Keratinocyte (primary cell): ENCODE data around the gene C2CD4A. TPM values are rescaled to one million over a fixed set of nuclear protein-coding genes. Genes with fewer than 3 reads are reported as not detected.

Source experiments
- DNase-seq: peaks from one replicate; pipeline ENCODE4 v3.0.0-alpha.2; 2011; ENCODE audit warnings: low read depth, missing footprints, low spot score
- FAIRE-seq: peaks from 2 replicates; lab custom pipeline; 2011; peaks lifted over from hg19 to GRCh38; lab: Jason Lieb, UNC
- H2AFZ ChIP-seq: 2 replicates; pipeline ENCODE4 v1.6.0; 2012; ENCODE audit warnings: low read length, control low read depth, inconsistent platforms; ENCODE audit not compliant: control insufficient read depth
- H3K27ac ChIP-seq: 2 replicates; pipeline ENCODE4 v1.5.1; 2011; ENCODE audit warnings: low read length; ENCODE audit not compliant: control insufficient read depth, insufficient read depth
- H3K27me3 ChIP-seq: 3 replicates; pipeline ENCODE4 v1.6.0; 2011; ENCODE audit warnings: low read length; ENCODE audit not compliant: control insufficient read depth, insufficient read depth; ENCODE audit errors: extremely low read depth
- H3K36me3 ChIP-seq, 2 experiments: 2 replicates in 1 of 2; 3 replicates in 1 of 2; pipeline ENCODE4 v1.5.1; 2011; ENCODE audit warnings: low read length in 2 of 2, mild to moderate bottlenecking in 1 of 2; ENCODE audit not compliant: control insufficient read depth in 2 of 2, insufficient read depth in 2 of 2; ENCODE audit errors: extremely low read depth in 1 of 2
- H3K4me1 ChIP-seq: 3 replicates; pipeline ENCODE4 v1.5.1; 2011; ENCODE audit warnings: low read length; ENCODE audit not compliant: control insufficient read depth, insufficient read depth; ENCODE audit errors: extremely low read depth
- H3K4me2 ChIP-seq: 3 replicates; pipeline ENCODE4 v1.6.0; 2011; ENCODE audit warnings: low read depth, low read length; ENCODE audit not compliant: control insufficient read depth, insufficient read depth; ENCODE audit errors: extremely low read depth
- H3K4me3 ChIP-seq, 3 experiments: fragments of 200-600 bp in 1 of 3; sonication (generic) in 1 of 3; 2 replicates in 2 of 3; 3 replicates in 1 of 3; pipeline ENCODE4 v1.5.1; 2011 to 2016; ENCODE audit warnings: low read length in 3 of 3, mild to moderate bottlenecking in 3 of 3, control low read depth in 2 of 3, inconsistent platforms in 1 of 3, low read depth in 1 of 3, mixed read lengths in 1 of 3, mixed run types in 1 of 3, moderate library complexity in 1 of 3; ENCODE audit not compliant: control insufficient read depth in 2 of 3, insufficient read depth in 2 of 3; ENCODE audit errors: extremely low read depth in 1 of 3
- H3K79me2 ChIP-seq: 2 replicates; pipeline ENCODE4 v1.6.0; 2012; ENCODE audit warnings: low read length; ENCODE audit not compliant: control insufficient read depth, insufficient read depth
- H3K9ac ChIP-seq: 3 replicates; pipeline ENCODE4 v1.6.0; 2011; ENCODE audit warnings: low read length; ENCODE audit not compliant: control insufficient read depth, insufficient read depth; ENCODE audit errors: extremely low read depth
- H3K9me1 ChIP-seq: 3 replicates; pipeline ENCODE4 v1.6.0; 2011; ENCODE audit warnings: low read length; ENCODE audit not compliant: control insufficient read depth, insufficient read depth; ENCODE audit errors: extremely low read depth
- H3K9me3 ChIP-seq: 2 replicates; pipeline ENCODE4 v1.5.1; 2012; ENCODE audit warnings: low read depth, low read length; ENCODE audit not compliant: control insufficient read depth
- H4K20me1 ChIP-seq: 3 replicates; pipeline ENCODE4 v1.6.0; 2011; ENCODE audit warnings: low read length; ENCODE audit not compliant: control insufficient read depth, insufficient read depth; ENCODE audit errors: extremely low read depth
- EZH2 ChIP-seq: IDR thresholded peaks from one replicate; pipeline ENCODE4 v1.6.1; 2012; ENCODE audit warnings: inconsistent platforms, mild to moderate bottlenecking, low read length, moderate library complexity
- dilution Hi-C: fragments of 300-500 bp; cut with MboI; formaldehyde crosslinking; loops from one replicate; pipeline ENCODE4 v1.7.0; 2020; ENCODE audit warnings: low sequenced_read_pairs; ENCODE audit not compliant: extremely low pct_ligation_motif_present
- polyA plus RNA-seq, 5 experiments: library from polyadenylated mRNA; depleted of rRNA in 3 of 5; stranded (reverse) in 3 of 5; stranded (forward) in 1 of 5; unstranded in 1 of 5; fragments of >200 nt; gene quantifications; 1 replicate in 1 of 5; 2 replicates in 3 of 5; 3 replicates in 1 of 5; pipeline versions ENCODE4 v1.2.1 to v1.2.3, GENCODE V29; 2011 to 2012; ENCODE audit warnings: missing spikeins in 2 of 5, low read depth in 1 of 5, low replicate concordance in 1 of 5
- TF ChIP-seq, protein P1 (sequence below), 3 experiments: IDR thresholded peaks in 1 of 3; conservative IDR thresholded peaks in 1 of 3; optimal IDR thresholded peaks in 1 of 3; 2 replicates in 2 of 3; 3 replicates in 1 of 3; pipeline versions ENCODE3 to v1.5.1; 2011; ENCODE audit warnings: low read length in 3 of 3, mild to moderate bottlenecking in 3 of 3, moderate library complexity in 2 of 3, control low read depth in 1 of 3, inconsistent platforms in 1 of 3; ENCODE audit not compliant: insufficient read depth in 2 of 3; ENCODE audit errors: extremely low read depth in 1 of 3

The C2CD4A gene
- polyA plus RNA-seq, 1 donor (not counting 4 experiments of a cell fraction or from before 2014, with no cell fraction given): not detected

DNA sequence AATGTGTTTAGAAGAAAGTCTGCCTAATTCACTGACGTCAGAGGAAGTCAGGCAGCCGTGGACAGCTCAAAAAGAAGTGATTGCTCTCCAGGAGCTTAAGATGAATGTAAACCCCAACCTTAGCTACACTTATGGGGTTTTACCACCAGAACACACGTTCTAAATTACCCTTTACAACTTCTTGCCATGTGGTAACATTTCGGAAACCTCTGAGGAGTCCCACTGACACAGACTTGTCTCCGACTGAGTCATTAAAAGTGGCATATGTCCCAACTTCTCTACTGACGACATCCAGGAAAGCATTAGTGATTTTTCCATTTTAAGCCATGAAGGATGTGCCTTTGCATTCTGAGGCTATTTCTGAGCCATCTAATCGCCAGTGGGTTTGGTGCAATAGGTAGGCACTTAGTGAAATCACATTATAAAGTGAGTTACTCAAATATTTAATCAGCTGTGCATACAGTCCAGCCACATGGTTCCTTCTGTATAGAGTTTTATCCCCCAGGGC, 32.4 kb downstream of the C2CD4A start:
- Histone ChIP-seq H3K4me2 (no peak overlapping the region), H4K20me1 (no peaks in the 10 kb centered on the region), H3K4me3 (no peak overlapping the region), H3K9me3 (no peaks in the 10 kb centered on the region), H3K27ac (no peak overlapping the region), H3K9ac (no peak overlapping the region), H3K27me3 (no peaks in the 10 kb centered on the region), H3K36me3 (no peaks in the 10 kb centered on the region), H3K9me1 (no peaks in the 10 kb centered on the region), H2AFZ (no peak overlapping the region), H3K79me2 (no peaks in the 10 kb centered on the region), H3K4me1 (no peaks in the 10 kb centered on the region)
- dilution Hi-C loops: no loop called here
- DNase-seq (no peak), FAIRE-seq (no peak)
- TF ChIP-seq, protein P1, sequence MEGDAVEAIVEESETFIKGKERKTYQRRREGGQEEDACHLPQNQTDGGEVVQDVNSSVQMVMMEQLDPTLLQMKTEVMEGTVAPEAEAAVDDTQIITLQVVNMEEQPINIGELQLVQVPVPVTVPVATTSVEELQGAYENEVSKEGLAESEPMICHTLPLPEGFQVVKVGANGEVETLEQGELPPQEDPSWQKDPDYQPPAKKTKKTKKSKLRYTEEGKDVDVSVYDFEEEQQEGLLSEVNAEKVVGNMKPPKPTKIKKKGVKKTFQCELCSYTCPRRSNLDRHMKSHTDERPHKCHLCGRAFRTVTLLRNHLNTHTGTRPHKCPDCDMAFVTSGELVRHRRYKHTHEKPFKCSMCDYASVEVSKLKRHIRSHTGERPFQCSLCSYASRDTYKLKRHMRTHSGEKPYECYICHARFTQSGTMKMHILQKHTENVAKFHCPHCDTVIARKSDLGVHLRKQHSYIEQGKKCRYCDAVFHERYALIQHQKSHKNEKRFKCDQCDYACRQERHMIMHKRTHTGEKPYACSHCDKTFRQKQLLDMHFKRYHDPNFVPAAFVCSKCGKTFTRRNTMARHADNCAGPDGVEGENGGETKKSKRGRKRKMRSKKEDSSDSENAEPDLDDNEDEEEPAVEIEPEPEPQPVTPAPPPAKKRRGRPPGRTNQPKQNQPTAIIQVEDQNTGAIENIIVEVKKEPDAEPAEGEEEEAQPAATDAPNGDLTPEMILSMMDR (optimal IDR thresholded peaks at IDR 0.05 in 1 of 3, IDR thresholded peaks at IDR 0.05 in 1 of 3, conservative IDR thresholded peaks at IDR 0.05 in 1 of 3; ENCODE audit: extremely low read depth in 1 of 3, insufficient read depth in 2 of 3, low read length in 3 of 3): no peak
- TF ChIP-seq EZH2: no peak

DNA sequence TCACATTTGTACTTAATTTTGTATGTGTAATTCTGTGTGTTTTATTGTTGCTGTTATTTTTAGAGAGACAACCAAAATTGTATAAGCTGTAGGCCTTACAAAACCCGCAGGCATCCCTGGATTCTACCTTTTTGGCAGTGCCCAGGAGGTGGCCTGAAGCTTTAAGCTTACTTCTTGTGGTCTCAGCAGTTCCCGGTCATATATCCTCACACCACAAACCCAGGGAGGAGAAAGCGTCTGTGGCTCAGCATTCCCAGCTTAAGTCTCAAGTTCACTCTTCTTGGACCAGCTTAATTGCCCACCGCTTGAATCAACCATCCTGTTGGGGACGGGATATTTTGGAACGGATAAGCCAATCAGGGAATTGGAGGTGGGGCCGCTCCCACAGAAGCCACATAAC, 36.7 kb downstream of the C2CD4A start:
- H3K9me1 ChIP-seq: no peaks in the 10 kb centered on the region
- DNase-seq: no peak
- no peaks in the 10 kb centered on the region for H3K27me3 ChIP-seq
- no peak overlapping the region for H3K4me2 ChIP-seq
- H3K4me3 ChIP-seq: no peak overlapping the region
- no peak for TF ChIP-seq EZH2
- TF ChIP-seq, protein P1 (optimal IDR thresholded peaks at IDR 0.05 in 1 of 3, IDR thresholded peaks at IDR 0.05 in 1 of 3, conservative IDR thresholded peaks at IDR 0.05 in 1 of 3; ENCODE audit: extremely low read depth in 1 of 3, insufficient read depth in 2 of 3, low read length in 3 of 3): no peak
- no peak overlapping the region for H3K27ac ChIP-seq
- H2AFZ ChIP-seq: no peak overlapping the region
- no peak overlapping the region for H3K9ac ChIP-seq
- no peaks in the 10 kb centered on the region for H4K20me1 ChIP-seq
- no peaks in the 10 kb centered on the region for H3K9me3 ChIP-seq
- no peak for FAIRE-seq
- H3K79me2 ChIP-seq: no peaks in the 10 kb centered on the region
- dilution Hi-C loops: no loop called here
- peaks cover 7% of the 10 kb centered on the region for H3K4me1 ChIP-seq
- no peaks in the 10 kb centered on the region for H3K36me3 ChIP-seq
